GM12878 (cell line): ENCODE results near the gene IER5. TPM values are rescaled to one million over a fixed set of nuclear protein-coding genes. Genes with fewer than 3 reads are reported as not detected.

Source experiments
- BHLHE40 ChIP-seq, 2 experiments: fragments of 450-650 bp in 1 of 2; IDR thresholded peaks; 2 replicates each; pipeline ENCODE4 v1.6.1; 2011 to 2017; ENCODE audit warnings: low read depth in 2 of 2, borderline replicate concordance in 1 of 2, improper control_type of control experiment in 1 of 2, low read length in 1 of 2, mild to moderate bottlenecking in 1 of 2
- CEBPB ChIP-seq, 2 experiments: fragments of 150-350 bp in 1 of 2; IDR thresholded peaks; 2 replicates each; pipeline ENCODE4 v1.6.1; 2012 to 2014; ENCODE audit warnings: low read depth in 2 of 2, low read length in 2 of 2, borderline replicate concordance in 1 of 2, inconsistent platforms in 1 of 2
- CTCF ChIP-seq, 3 experiments: IDR thresholded peaks in 2 of 3; conservative IDR thresholded peaks in 1 of 3; 2 replicates each; pipeline ENCODE4 v1.5.1; 2011; ENCODE audit warnings: low read depth in 3 of 3, low read length in 3 of 3, mild to moderate bottlenecking in 3 of 3, control low read depth in 2 of 3, moderate library complexity in 2 of 3, inconsistent platforms in 1 of 3, mixed read lengths in 1 of 3; ENCODE audit not compliant: control insufficient read depth in 2 of 3, insufficient read depth in 1 of 3; ENCODE audit errors: extremely low read depth in 1 of 3
- HDAC6 ChIP-seq: fragments of 200-600 bp; sonication (generic); IDR thresholded peaks from one replicate; pipeline ENCODE4 v1.8.0; 2017; ENCODE audit warnings: antibody characterized with exemption; ENCODE audit not compliant: unreplicated experiment
- HSF1 ChIP-seq: fragments of 150-350 bp; IDR thresholded peaks from 2 replicates; pipeline ENCODE4 v1.6.1; 2014; ENCODE audit warnings: mild to moderate bottlenecking, low read depth, low read length
- KAT2A ChIP-seq: conservative IDR thresholded peaks from 2 replicates; pipeline ENCODE4 v1.6.1; 2011; ENCODE audit warnings: low read depth, low read length; ENCODE audit not compliant: control insufficient read depth
- KLF5 ChIP-seq: fragments of 450-650 bp; IDR thresholded peaks from 2 replicates; pipeline ENCODE4 v1.6.1; 2014; ENCODE audit warnings: mild to moderate bottlenecking; ENCODE audit not compliant: partially characterized antibody
- MYB ChIP-seq: fragments of 150-350 bp; IDR thresholded peaks from 2 replicates; pipeline ENCODE4 v1.6.1; 2014; ENCODE audit warnings: mild to moderate bottlenecking, low read depth, low read length, borderline replicate concordance
- NFYB ChIP-seq: IDR thresholded peaks from 2 replicates; pipeline ENCODE4 v1.6.1; 2011; ENCODE audit warnings: low read depth, mild to moderate bottlenecking, low read length, improper control_type of control experiment, moderate library complexity; ENCODE audit not compliant: insufficient read depth
- NKRF ChIP-seq: fragments of 450-650 bp; conservative IDR thresholded peaks from 2 replicates; pipeline ENCODE4 v1.6.1; 2017; ENCODE audit warnings: mild to moderate bottlenecking, moderate library complexity
- POLR2A ChIP-seq: IDR thresholded peaks from 2 replicates; pipeline ENCODE4 v1.6.1; 2011; ENCODE audit warnings: low read depth, mild to moderate bottlenecking, low read length
- POLR2AphosphoS2 ChIP-seq: IDR thresholded peaks from 2 replicates; pipeline ENCODE4 v1.6.1; 2011; ENCODE audit warnings: low read depth, mild to moderate bottlenecking, low read length, improper control_type of control experiment, moderate library complexity
- REST ChIP-seq: IDR thresholded peaks from 2 replicates; pipeline ENCODE4 v1.6.1; 2012; ENCODE audit warnings: mild to moderate bottlenecking, low read depth, low read length
- SIN3A ChIP-seq: IDR thresholded peaks from 2 replicates; pipeline ENCODE4 v1.6.1; 2012; ENCODE audit warnings: low read depth, low read length, improper control_type of control experiment
- SUPT20H ChIP-seq: IDR thresholded peaks from 2 replicates; pipeline ENCODE4 v1.6.1; 2011; ENCODE audit warnings: low read depth, mild to moderate bottlenecking, low read length, moderate library complexity, borderline replicate concordance; ENCODE audit not compliant: control insufficient read depth
- SUZ12 ChIP-seq: fragments of 200-600 bp; sonication (generic); IDR thresholded peaks from one replicate; pipeline ENCODE4 v1.6.1; 2018; ENCODE audit warnings: antibody characterized with exemption, mild to moderate bottlenecking; ENCODE audit not compliant: unreplicated experiment
- ZBTB33 ChIP-seq: fragments of 450-650 bp; IDR thresholded peaks from 2 replicates; pipeline ENCODE4 v1.6.1; 2017; ENCODE audit warnings: mild to moderate bottlenecking
- ZSCAN29 ChIP-seq: fragments of 450-650 bp; IDR thresholded peaks from 2 replicates; pipeline ENCODE4 v1.6.1; 2017; ENCODE audit warnings: mild to moderate bottlenecking, moderate library complexity
- polyA plus RNA-seq, 11 experiments: library from polyadenylated mRNA; depleted of rRNA in 4 of 11; unstranded in 6 of 11; stranded (reverse) in 5 of 11; fragments of >200 nt; fragmentation: Nextera tagmentation in 4 of 11; fragmentation: Illumina TruSeq in 1 of 11; extraction: Ambion mirVana in 4 of 11; extraction: Trizol in 1 of 11; gene quantifications; 1 replicate in 1 of 11; 2 replicates in 10 of 11; pipeline versions ENCODE4 v1.2.1 to v1.2.3, GENCODE V29; 2011 to 2016; ENCODE audit warnings: inconsistent platforms in 2 of 11, missing spikeins in 2 of 11, low read depth in 1 of 11
- total RNA-seq, 4 experiments: library from RNA; depleted of rRNA in 3 of 4; stranded (reverse); fragments of >200 nt in 3 of 4; fragmentation: Illumina TruSeq in 1 of 4; extraction: Trizol in 1 of 4; gene quantifications; 2 replicates each; pipeline versions ENCODE4 v1.2.1 to v1.2.3, GENCODE V29; 2013 to 2021

IER5 gene
- total and polyA plus RNA-seq, 10 of the 15 experiments (the other 5 are each of a cell fraction or from before 2014, with no cell fraction given) = 4.3 to 75.2 (median 30.5) TPM

- TF ChIP-seq REST = no peak
- TF ChIP-seq HSF1 = no peak
- TF ChIP-seq HDAC6 = no peak
- no peak for TF ChIP-seq ZBTB33
- no peak for TF ChIP-seq KAT2A
- TF ChIP-seq POLR2A = peak; percentile 51; the same call in 1 of the 2 replicates
- TF ChIP-seq MYB = no peak
- no peak for TF ChIP-seq NFYB
- no peak for TF ChIP-seq CTCF (IDR thresholded peaks at IDR 0.05 in 2 of 3, conservative IDR thresholded peaks at IDR 0.05 in 1 of 3; ENCODE audit: control insufficient read depth in 2 of 3, extremely low read depth in 1 of 3, insufficient read depth in 1 of 3, low read depth in 3 of 3, low read length in 3 of 3)
- peak; percentile 49 to 75; a peak in 3 of 4 replicates for TF ChIP-seq BHLHE40 (IDR thresholded peaks at IDR 0.05; ENCODE audit: borderline replicate concordance in 1 of 2, low read depth in 2 of 2, low read length in 1 of 2)
- no peak for TF ChIP-seq ZSCAN29
- TF ChIP-seq KLF5 = no peak
- TF ChIP-seq POLR2AphosphoS2 = no peak
- no peak; the same call in none of the 2 replicates for TF ChIP-seq NKRF
- no peak for TF ChIP-seq SUPT20H
- no peak; the same call in 1 of the 2 replicates for TF ChIP-seq SIN3A
- no peak for TF ChIP-seq CEBPB (IDR thresholded peaks at IDR 0.05; ENCODE audit: borderline replicate concordance in 1 of 2, low read depth in 2 of 2, low read length in 2 of 2)
- TF ChIP-seq SUZ12 = no peak
These were observed 44.0 kb upstream of the IER5 start (continued) for GRCh38 chr1:181044449-181044966.
